Stimulated activated naive CD4-positive, alpha-beta T cell (primary cell): ENCODE results near the gene ASAP2.

Experiments used
- DNase-seq, 6 experiments: peaks; one replicate each; lab custom pipeline; 2025; lab: John Stamatoyannopoulos, UW

ASAP2 gene

GRCh38 chr2:9184361-9184760, 22.3 kb upstream of the ASAP2 start:
- no peak for DNase-seq

- no peak for DNase-seq
Measured at GRCh38 chr2:9187620-9188214, 18.9 kb upstream of the ASAP2 start.

GRCh38 chr2:9188823-9189222, 17.8 kb upstream of the ASAP2 start:
- DNase-seq = no peak

GRCh38 chr2:9189901-9190300, 16.7 kb upstream of the ASAP2 start:
- DNase-seq = no peak

GRCh38 chr2:9191041-9191481, 15.6 kb upstream of the ASAP2 start:
- DNase-seq = no peak

GRCh38 chr2:9192712-9193111, 13.9 kb upstream of the ASAP2 start:
- DNase-seq = no peak

- no peak for DNase-seq
Measured at GRCh38 chr2:9194352-9194751, 12.3 kb upstream of the ASAP2 start.

- no peak for DNase-seq
Measured at GRCh38 chr2:9196637-9197036, 10.0 kb upstream of the ASAP2 start.

- no peak for DNase-seq
Measured at GRCh38 chr2:9197916-9198315, 8.7 kb upstream of the ASAP2 start.

- DNase-seq = no peak
Measured at GRCh38 chr2:9199716-9200632, 6.6 kb upstream of the ASAP2 start.

- no peak for DNase-seq
Measured at GRCh38 chr2:9200633-9201015, 6.0 kb upstream of the ASAP2 start.

- no peak for DNase-seq
Measured at GRCh38 chr2:9201185-9201891, 5.3 kb upstream of the ASAP2 start.

GRCh38 chr2:9203006-9203405, 3.6 kb upstream of the ASAP2 start:
- no peak for DNase-seq

- no peak for DNase-seq
Measured at GRCh38 chr2:9203876-9204275, 2.7 kb upstream of the ASAP2 start.

GRCh38 chr2:9204939-9205338, 1.7 kb upstream of the ASAP2 start:
- DNase-seq = no peak

- no peak for DNase-seq
Measured at GRCh38 chr2:9205486-9205885, 1.1 kb upstream of the ASAP2 start.

- DNase-seq = no peak
Measured at GRCh38 chr2:9206991-9207640, 504 bp downstream of the ASAP2 start.

GRCh38 chr2:9207641-9208311, 1.2 kb downstream of the ASAP2 start:
- DNase-seq = no peak

- DNase-seq = no peak
Measured at GRCh38 chr2:9208875-9209274, 2.3 kb downstream of the ASAP2 start.

- no peak for DNase-seq
Measured at GRCh38 chr2:9210030-9210429, 3.4 kb downstream of the ASAP2 start.

GRCh38 chr2:9211496-9211895, 4.9 kb downstream of the ASAP2 start:
- DNase-seq = no peak
